Stimulated activated CD8-positive, alpha-beta memory T cell treated with anti-CD3 and anti-CD28 coated beads, Interleukin-2, amount 100 ng/mL, for 48 hours (primary cell): Measurements from ENCODE around the gene BID.

Experiments used
- DNase-seq, 2 donors: peaks; one replicate each; pipeline ENCODE4 v3.0.0-alpha.2; 2020; ENCODE audit warnings: low read depth in 2 of 2

BID gene

DNA sequence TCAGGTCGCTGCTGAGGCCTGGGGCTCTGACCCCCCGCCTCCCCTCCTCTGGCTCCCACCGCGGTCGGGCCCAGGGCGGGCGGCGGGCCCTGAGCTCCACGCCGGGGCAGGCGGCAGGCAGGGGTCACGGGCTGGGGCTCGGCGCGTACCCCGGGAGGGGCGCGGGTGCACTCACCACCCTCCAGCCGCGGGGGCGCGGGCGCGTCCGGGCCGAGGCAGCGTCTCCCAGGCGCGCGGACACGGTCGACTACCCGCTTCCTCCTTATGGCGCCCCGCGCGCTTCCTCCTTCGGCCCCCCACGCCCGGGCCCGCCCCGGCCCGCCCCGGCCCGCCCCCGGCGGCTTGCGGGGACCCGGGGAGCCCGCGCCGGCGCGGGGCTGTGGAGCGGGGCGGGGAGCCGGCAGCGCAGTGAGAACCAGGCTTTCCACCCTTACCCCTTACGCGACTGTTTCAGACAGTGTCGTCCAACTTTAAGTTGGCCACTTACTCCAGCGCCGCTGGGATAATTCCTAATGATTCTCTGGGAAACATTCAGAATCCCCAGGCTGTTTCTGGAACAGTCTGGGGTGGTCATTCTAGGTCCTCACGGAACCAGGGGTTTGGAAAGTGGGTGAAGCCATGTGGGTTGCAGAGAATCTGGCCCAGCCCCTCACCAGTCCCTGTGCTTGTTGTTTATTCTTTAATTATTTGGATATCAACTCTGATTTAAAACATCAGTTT, at the start of gene BID:
TSS of gene BID (minus strand) at position 264 of the 720 bp plus-strand sequence. CDS start 24,353 bp downstream, outside the sequence.
- DNase-seq = no peak

DNA sequence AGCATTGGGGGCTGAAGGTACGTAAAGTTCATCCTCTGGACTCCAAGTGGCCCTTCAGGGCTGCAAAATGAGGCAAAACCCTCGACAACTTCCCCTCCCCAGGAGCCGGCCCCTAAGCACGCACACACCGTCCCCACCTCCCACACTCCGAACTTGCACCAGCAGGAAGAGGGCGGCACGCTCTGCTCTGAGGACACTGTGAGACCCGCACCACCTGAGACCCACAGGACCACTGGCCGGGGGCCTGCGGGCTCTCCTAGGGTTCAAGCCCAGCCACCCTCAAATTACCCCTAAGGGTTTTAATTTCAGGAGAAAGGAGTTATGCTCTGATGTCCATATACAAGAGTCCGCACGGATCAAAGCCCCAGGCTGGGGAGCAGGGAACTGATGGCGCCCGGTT, 49.7 kb upstream of the BID start:
- no peak for DNase-seq

DNA sequence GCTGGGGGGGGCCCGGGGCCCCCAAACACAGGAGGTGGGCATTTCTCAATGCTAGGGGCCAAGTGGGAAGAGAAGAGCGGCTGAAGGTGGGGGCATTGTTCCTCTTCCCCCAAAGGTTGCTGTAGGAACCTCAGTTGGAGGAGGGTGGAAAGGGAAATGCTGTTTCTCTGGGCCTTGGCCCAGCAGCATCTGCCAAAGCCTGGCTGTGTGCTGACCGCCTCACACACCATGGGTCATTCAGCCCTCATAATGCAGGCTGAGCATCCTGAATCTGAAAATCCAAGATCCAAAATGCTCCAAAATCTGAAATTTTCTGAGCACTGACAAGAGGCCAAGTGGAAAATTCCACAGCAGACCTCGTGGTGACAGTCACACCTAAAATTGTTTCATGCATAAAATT, 49.0 kb upstream of the BID start:
- no peak for DNase-seq

DNA sequence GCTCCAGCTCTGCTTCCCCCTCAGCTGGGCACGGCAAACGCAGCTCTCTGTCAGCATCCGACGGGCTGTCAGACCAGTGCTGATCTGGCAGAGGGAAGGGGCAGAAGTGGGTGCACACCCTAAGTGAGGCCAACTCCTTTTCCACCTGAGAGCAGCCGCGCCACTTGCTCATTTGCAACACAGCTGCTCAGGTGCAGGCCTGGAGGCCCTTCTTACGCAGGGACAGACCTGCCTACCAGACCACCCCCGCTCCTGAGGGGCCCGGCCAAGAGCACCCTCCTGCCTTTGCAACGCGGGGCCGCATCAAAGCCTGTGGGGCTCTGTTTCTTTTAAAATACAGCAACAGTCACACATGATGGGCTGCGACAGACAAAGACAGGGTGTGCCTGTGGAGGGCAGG, 47.8 kb upstream of the BID start:
- no peak for DNase-seq

DNA sequence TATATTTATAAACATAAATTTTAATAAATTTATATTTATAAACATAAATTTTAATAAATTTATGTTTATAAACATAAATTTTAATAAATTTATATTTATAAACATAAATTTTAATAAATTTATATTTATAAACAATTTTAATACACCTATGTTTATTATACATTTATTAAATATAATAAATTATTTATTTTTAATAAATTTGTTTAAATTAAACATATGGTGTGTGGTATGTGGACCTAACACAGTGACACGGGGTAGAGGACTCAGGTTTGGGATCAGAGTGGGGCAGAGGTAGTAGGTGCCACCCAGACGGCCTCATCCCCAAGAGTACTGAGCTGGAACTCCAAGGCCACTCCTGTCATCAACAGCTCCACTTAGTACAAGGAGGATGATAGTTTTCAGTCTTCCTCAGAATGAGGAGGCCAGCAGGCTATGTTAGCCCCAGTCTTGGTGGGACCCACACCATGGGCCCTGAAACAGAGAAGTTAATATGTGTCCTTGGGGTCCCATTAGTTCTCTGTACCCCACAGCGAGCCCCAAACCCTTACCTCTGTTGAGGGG, 46.7 kb upstream of the BID start:
- no peak for DNase-seq

DNA sequence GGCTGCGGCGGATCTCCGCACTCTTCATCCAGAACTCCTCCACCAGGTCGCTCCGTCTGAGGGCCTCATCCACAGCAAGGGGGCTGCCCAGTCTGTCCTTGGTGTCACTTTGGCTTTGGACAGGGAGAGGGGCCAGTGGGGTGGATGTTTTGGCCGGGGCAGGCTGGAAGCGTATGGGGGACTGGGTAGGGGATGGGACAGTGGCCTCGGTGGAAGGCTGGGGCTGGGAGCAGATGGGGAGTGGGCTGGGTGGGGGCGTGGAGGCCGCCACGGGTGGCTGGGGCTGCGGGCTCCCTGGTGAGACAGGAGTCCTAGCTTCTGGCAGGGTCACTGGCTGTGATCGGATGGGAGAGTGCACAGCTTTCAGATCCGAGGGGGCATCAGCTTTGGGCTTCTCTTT, 44.4 kb upstream of the BID start:
- no peak for DNase-seq

DNA sequence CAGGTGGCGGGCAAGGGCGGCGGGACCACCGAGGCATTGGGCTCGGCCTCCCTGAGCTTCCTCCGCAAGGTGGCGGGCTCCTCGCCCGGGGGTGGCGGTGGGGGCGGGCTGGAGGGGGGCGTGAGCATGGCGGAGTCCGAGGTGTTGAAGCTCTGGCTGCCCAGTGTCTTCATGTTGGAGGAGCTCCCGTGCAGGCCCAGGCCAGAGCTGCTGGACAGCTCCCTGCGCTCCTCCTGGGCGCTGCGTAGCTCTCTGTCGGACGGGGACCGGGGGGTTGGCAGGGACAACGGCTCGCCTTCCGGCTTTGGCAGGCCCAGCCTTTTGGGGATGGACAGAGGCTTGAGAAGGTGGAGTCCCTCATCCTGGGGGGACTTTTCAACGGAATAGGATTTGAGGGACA, 43.9 kb upstream of the BID start:
- DNase-seq = no peak

DNA sequence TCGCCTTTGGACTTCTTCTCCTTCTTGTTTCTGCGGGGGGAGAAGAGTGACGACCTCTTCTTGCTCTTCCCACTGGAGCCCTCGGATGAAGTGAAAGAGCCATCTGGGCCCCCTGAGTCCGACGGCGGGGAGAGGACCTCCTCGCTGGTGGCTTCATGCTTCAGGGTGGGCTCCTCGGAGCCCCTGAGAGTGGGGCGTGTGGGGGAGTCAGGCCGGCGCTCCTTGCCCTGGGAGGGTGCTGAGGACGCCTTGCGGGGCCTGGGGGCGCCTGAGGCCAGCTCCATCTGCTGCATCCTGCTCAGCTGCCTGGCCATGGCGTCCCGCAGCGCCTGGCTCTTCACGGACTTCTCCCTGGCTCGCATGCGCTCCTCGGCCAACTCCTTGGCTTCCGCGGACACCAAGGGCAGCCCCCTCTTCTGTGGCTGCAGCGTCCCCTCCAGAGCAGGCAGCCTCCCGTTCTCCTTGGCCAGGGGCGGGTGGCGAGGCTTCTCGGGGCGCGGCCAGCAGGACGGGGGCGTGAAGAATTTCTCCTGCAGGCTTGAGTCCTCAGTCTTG, 43.3 kb upstream of the BID start:
- DNase-seq = no peak

DNA sequence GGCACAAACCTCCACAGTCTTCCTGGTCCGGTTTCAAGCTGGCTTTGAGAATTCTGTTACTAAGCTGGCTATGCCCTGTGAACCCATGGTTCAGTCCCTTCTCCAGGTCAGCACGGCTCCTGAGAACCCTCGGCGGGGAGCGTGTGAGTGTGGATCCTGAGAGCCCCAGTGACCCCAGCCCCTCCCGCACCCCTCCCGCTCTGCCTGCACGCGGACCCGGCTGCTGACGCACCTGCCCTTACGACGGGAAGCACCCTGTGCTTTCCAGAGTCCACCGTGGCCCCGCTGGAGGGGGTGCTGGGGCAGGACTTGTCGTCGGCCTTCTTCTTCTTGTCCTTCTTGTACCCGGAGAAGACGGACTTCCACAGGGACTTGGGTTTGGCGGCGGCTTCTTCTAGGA, 42.8 kb upstream of the BID start:
- no peak for DNase-seq

DNA sequence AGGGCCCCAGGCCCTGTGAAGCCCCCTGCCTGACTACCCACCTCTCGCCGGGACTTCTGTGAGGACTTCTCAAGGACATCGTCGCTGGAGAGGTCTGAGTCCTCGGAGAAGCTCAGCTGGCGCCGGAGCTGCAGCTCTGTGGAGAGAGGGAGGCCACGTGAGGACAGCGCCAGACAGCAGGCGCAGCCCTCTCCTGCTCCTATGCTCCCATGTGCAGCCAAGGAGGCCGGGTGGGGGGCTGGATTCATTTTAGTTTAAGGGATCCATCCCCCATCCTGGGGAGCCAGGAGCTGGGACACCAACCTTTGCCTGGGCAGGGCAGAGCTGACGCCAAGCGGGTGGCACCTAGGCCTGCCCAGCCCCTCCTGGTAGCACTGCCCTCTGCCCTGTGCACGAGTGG, 42.4 kb upstream of the BID start:
- DNase-seq = no peak

DNA sequence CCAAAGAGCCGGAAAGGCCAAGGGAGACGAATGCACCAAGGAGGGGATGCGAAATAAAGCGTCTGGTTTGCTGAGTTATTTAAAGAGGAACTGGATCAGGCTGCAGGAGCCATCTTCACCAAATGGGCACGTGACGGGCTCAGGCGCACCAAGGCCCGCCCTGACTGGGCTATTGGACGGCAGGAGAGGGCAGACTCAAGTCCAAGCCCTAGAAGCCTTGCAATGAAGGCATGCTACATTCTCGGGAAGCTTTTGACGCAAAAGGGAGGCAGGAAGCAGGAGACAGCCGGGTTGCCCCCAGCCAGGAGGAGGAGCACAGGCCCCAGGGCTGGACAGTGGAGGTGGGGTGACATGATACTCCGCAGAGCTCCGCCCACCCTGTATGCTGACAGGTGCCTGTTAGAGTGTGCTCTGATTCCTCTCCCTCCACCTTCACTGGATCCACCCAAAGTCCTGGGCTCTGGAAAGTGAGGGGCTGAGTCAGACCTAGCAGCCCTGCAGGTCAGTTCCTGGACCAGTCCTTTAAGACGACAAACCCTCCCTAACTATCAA, 41.5 kb upstream of the BID start:
- DNase-seq = no peak

DNA sequence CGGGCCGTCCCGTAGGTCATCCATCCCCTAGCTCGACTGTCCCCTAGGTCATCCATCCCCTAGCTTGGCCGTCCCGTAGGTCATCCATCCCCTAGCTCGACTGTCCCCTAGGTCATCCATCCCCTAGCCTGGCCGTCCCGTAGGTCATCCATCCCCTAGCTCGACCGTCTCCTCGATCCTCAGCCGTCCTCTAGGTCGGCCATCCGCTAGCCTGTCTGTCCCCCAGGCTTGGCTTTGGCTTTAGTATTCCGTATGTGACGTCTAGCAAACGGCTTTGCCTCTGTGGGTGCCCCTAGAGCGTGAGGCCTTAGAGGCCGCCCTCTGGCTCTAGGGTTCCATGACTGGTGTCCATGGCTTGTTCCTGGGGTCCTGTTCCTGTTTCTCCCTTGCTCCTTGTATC, 40.6 kb upstream of the BID start:
- no peak for DNase-seq

DNA sequence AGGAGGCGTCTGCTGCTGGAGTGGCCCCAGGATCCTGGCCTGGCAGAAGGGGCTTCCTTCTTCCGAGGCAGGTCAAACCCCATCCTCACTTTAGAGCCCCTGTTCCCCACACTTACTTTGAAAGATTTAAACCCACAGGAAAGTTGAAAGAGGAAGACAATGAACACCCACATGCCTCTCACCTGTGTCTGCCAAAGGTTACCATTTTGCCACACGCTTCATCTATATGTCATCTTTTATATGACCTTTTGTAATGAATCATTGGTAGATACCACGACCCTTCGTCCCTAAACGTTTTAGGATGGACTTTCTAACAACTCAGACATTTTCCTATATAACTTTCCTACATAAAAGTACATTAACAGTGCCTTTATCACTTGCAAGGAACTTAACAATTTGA, 39.8 kb upstream of the BID start:
- no peak for DNase-seq

DNA sequence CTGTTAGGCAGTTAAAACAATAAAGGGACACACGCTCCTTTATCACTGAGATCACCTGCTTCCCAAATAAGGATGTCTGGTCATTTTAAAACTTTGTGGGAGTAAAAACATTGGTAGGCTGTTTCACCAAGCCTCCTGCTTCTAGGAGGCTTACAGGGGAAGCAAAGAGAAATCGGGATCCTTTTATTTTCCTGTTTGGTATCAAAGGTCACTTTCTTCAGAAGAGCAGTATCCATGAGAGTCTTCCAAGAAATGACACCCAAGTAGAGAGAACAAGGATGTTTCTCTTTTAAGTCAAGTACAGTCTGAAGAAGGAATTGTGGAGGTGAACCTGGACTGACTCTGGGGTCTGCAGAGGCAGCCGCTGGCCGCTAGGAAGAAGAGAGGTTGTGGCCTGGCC, 36.9 kb upstream of the BID start:
- no peak for DNase-seq

DNA sequence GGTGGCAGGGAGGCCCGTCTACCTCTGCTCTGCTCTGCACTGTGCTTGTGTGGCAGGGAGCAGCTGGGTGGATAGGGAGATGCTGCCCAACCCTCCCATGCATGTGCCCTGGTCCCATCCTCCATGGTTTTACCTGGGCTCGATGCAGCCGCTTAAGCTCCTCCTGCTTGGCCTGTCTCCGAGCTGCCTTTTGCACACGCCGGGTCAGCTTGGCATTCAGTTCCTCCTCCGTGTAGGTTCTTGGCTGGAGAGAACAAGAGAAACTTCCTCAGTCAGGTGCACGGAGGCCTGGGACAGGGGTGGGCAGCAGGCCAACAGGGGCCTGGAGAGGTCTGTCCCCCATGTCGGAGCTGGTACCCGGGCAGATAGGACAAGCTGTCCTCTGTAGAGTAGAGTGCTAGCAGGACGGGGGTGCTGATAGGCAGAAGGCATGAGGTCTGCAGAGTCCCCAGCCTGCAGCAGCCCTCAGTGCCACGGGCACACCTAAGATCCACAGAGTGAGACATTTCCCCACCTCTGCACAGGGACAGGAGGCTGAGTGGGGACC, 36.4 kb upstream of the BID start:
- no peak for DNase-seq

DNA sequence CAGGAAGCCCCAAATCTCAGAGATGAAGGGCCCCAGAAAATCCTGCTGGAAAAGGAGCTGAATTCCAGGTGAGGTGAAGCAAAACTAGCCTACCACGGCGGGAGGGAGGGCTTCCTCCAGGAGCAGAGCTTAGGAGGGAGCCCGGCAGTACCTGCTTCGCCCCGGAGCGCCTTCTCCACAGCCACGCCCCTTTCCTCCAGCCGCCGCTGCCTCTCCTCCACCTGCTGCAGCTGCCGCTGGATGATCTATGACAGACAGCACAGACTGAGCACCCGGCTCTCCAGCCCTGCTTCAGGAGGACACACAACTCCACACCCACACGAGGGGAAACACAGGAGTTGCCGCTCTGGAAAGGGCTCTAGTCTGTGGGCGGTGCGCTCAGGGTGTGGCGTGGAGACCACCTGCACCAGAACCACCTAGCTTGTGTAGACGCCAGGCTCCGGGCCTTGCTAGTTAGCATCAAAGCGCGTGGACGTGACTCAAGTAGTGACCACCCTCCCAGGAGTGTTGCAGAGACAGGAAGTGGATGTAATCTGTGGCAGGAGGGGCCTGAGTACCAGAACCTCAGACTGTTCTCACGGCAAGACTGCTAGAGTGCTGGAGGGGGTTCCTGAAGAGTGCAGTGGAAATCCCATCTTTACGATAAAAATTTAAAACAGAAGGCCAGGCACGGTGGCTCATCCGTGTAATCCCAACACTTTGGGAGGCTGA, 34.6 kb upstream of the BID start:
- no peak for DNase-seq

DNA sequence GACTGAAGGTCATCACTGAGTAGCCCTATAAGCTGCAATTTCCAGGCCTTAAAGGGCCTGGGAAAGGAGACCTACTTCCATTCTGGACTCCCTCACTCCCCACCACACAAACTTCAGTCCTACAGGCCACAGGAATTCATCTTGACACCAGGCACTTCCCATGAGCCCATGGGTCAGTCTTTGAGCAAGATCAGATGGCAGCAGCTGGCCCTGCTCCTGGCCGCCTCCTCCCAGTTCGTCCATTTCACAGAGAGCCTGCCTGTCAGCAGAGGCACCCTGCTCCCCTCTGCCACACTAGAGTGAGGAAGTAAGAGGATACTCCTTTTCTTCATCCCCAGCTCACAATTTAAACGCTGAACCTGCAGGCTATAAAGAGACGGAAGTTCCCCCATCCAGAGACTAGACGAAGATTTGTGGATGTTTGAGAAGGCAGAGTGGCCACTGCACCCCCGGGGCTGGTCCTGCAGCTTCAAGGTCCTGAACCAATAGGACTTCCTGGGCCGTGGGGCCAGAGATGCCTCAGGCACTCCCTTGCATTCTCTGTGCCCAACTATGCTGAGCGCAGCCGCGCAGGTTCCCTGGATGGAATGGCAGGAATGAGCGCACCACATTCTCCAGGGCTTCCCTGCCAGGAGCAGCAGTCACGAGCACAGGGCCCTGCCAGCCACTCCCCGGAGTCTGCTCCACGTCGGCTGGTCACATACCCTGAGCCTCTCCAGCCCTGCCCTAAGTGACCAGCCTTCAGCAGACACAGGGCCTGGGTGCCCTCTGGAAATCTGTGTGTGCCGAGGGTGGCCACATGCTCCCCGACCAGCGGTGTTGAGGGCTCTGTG, 33.5 kb upstream of the BID start:
- DNase-seq = no peak

DNA sequence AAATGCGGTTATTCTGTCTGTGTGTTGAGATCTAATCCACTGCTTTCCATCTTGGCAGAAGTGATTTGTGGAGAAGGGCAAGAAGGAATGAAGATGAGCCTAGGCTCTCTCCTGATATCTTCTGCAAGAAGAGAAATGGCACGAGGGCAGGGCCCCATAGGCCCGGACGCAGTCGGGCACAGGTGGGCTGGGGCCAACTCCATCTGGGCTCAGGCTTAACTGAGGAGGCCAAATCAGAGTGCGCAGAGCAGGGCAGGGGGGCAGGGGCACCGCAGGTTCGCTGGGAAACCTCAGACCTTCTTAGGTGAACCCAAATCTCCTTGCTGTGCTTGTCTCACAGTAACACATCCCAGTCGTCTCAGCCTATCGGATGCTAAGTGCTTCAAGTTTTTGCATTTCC, 32.8 kb upstream of the BID start:
- no peak for DNase-seq

DNA sequence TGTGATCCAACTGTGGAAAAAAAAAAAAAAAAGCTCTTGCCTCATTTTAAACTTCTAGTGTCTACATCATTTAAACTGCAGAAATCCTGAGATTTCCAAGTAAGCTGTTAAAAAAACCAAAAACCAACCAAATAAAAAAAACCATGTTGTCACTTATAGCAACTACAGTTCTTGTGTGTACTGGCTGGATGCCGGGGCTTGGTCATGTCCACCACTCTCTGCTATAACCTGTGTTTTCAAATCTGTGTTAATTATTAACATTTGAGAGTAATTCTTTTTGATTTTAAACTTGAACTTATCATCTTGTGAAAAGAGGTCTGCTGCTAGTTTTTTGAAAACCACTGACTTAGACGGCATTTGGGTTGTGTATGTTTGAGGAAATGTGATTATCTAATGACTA, 32.2 kb upstream of the BID start:
- DNase-seq = no peak

DNA sequence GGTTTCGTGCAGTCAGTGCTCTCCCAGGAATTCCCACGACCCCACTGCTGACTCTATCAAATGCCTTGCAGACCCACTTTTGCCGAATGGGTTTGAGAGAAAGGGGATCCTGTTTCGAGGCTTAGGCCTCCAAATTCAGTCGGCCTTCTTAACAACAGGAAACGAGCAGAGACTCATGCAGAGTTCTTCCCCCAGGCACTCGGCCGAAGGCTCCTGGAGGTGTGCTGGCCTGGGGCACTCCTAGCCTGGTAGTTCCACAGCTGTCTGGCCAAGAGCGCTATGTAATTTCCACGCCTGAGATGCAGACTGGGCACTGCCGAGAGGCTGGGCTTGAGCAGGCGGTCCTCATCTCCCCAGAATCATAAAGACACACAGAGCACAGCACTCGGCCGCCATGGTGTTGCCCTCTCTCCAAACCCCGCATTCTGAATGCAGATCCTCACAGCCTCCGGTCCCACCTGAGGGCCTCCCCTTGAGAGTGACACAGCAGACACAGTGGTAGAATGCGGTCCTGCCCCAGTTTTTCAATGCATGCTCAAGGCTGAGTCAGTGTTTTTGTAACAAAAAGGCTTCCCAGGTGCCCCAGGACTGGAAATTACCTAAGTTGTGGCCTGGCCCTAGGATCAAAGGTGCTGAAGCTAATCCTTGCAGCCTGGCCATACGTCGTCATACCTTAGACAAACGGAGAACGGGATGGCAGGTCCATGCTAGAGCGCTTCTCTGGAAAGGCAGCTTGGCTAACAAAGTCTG, 30.2 kb upstream of the BID start:
- DNase-seq = no peak
